GM18505 (cell line): ENCODE results near the gene ASB4.
A peak's percentile ranks its signal among the peaks of the same experiment; 100 is the strongest.

ENCODE experiments used
- ATAC-seq: cut with Tn5 transposase; IDR thresholded peaks from one replicate; pipeline ENCODE4 v1.9.1; 2021; ENCODE audit not compliant: unreplicated experiment
- POLR2A ChIP-seq: IDR thresholded peaks from 4 replicates; pipeline ENCODE4 v1.6.1; 2011; ENCODE audit warnings: borderline replicate concordance; ENCODE audit not compliant: insufficient read depth, insufficient read length; ENCODE audit errors: extremely low read depth

ASB4 gene

GRCh38 chr7:95472581-95473161 is 13.1 kb upstream of the ASB4 start:
- no peak for ATAC-seq
- no peak for TF ChIP-seq POLR2A

GRCh38 chr7:95473276-95473985 is 12.3 kb upstream of the ASB4 start:
- no peak for TF ChIP-seq POLR2A
- ATAC-seq, result no peak

GRCh38 chr7:95476072-95476847 is 9.5 kb upstream of the ASB4 start:
- no peak for ATAC-seq
- TF ChIP-seq POLR2A, result no peak

- ATAC-seq, result peak; percentile 58
- no peak for TF ChIP-seq POLR2A
Observed at GRCh38 chr7:95476904-95477594, 8.7 kb upstream of the ASB4 start.

DNA sequence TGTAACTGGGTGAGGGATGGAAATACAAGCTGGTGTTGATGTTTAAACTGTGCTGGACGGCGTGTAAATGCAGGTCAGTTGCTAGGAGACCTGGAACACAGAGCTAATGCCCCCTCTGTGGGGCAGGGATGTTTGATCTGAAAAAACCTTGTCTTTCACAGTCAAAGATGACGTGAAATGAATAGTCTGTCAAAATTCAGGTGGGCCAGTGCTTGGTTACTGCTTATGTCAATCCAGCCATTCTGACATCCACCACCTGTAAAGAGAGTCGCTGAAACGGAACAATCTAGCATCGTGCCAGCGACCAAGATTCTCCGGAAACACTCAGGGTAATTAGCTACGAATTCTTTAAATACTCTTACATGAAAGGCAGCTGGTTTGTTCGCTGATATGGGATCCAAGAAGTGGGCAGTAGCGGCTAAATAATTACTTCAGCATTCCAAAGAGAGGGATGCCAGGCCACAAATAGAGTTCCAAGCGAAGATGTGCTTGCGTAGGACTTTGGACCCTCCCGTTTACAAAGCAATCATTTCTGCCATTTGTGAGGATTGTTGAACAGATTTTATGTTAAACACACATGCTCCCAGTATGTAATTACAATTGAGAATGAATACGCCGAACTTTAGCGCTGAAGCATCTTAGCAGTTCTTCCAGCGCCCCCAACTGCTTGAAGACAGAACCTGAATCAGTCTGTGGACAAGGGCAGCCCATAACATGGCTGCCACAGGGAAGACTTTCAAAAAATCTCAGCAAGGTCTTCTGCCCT is 7.3 kb upstream of the ASB4 start:
- no peak for ATAC-seq
- TF ChIP-seq POLR2A, result no peak

GRCh38 chr7:95479992-95480624 is 5.6 kb upstream of the ASB4 start:
- TF ChIP-seq POLR2A, result no peak
- peak; percentile 61 for ATAC-seq

DNA sequence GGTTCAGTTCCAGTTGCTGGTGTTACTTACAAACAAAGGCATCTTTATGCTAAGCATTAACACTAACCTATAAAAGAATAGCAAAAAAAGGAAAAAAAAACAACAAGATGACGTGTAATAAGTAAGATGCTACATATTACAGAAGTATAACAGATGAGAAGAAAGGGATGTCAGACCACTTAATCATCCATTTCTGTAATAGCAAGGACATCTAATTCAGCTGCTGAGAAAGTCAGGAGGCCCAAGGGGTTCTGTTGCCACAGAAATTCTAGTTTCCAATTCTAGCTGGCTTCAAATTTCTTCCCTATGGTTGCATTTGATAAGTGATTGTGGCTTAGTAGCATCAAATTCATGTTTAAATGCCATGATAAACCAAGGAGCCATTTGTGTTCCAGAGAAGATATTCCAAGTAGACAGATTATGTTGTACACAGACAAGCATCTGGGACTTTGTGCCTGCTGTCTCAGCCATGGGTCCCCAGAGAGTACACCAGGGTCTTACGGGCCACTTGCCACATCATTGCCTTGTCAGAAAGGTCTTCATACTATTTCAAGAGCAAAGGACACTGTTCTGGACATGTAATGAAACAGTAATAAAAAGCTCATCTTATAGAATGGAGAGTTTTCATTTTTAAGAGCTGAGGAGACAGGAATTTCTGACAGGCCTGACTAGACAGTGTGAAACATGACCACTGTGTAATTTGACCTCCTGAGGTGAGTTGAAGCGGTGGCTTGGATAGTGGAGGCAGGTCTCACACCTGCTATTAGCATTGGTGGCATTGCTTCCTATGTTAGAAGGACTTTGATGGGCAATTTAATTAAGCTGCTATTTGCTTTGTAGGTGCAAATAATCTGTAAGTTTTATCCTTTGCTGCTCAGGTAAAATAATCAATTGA is 4.2 kb upstream of the ASB4 start:
- TF ChIP-seq POLR2A, result no peak
- no peak for ATAC-seq

DNA sequence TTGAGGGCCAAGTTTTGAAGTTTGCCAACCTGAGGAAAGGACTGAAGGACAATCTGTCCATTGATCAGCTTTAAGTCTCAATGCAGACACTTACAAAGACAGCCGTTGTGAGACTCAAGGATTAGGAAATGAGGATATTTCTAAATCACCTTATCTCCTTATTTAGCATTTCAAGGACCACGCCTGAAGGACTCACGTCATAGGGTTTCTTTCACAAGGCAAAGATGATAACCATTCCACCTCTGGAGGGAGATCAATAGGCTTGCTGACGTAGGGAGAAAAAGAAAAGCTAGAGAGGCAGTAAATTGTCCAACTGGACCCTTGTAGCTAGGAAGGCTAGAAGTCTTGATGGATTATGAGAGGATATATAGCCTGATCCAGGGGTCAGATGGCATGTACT is 3.3 kb upstream of the ASB4 start:
- no peak for ATAC-seq
- TF ChIP-seq POLR2A, result no peak

DNA sequence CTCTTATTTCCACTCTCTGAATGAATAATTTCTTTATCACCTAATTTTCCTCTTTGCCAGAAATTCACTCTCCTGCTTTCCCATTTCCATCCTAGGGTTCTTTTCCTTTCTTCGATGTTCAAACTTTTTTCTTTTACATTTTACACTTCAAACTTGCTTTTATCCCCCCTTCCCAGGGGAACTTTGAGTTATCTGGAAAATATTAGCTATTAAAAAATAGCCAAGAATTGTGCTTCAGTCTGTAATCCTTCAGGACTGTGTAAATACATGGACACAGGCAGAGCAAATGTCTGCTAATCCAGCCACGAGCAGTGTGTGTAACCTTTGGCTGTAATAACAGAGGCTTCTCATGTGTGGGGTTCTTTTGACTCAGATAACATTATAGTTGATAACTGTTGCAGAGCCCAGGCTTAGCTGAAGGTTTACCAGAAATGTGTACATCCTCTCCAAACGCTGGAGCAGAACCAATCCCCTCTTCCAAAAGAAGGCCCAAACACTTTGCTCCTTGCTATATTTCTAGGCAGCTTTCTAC is 4.6 kb downstream of the ASB4 start:
- TF ChIP-seq POLR2A, result no peak
- no peak for ATAC-seq

DNA sequence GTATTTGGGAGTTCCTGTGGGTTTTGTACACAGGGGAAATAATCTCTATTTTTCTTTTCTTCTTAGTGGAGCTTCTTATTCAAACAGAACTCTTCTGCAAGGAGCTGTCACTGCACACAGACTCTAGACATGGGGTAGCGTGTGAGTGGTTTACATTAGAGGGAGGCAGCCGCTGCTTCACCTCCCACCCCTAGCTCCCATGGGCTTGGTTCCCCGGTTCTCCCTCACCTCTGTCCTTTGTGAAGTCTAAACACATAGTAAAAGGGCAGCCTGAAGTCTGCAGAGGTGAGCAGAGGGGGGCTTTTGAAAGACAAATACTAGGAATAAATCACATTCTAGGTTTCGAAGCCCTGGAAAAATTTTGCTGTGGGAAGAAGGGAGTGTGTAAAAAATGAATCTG is 5.5 kb downstream of the ASB4 start:
- no peak for ATAC-seq
- TF ChIP-seq POLR2A, result no peak

DNA sequence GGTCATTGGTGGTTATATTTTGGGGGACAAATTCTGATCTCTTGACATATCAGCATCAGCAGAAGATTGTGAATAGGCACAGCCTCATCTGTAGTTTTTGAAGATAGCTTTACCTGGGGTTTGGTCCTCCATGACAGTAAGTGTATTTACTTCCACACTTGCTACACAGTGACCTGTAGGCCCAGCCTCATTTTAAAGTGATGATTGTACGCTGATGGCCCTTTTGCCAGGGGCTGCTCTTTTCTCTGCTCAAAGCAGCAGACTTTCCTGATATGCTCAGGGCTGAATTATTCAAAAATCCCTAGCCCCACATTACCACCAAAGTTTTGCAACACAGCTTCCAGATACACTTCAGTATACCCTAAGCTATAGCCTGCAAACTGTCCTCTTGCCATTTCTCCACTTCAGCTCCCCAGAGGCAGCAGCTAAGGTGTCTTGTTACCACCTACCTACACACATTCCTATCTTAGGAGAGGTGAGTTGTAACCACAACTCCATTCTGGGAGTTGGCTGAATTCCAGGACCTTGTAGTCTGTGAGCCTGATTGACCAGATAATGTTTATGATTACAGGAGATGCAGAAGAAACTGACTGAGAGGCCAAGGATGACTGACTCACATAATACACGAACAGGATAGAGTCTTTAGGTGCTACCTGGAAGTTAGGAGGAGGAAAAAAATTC is 6.0 kb downstream of the ASB4 start:
- ATAC-seq, result no peak
- no peak for TF ChIP-seq POLR2A
